ENCODE measurements around the gene CILP. TPM values are rescaled to one million over a fixed set of nuclear protein-coding genes. Genes with fewer than 3 reads are reported as not detected.
"Not testable (repeated sequence)": the region's sequence is repeated elsewhere in the genome, so short reads cannot be mapped to it uniquely, and the experiment has no call there.

CILP gene
- total RNA-seq, 1 donor from 2014 or later = 129 TPM

- peak overlapping the region; percentile 77 for H3K27ac ChIP-seq
- no peak overlapping the region for H3K4me3 ChIP-seq
- H3K36me3 ChIP-seq = no peaks in the 10 kb centered on the region
- H3K9me3 ChIP-seq = no peaks in the 10 kb centered on the region
- intact Hi-C loops (cut with DNase I) = loop anchor here (10.0 kb wide), 1 partner anchor 682 kb away; no protein-coding TSS in a partner anchor
- no peak for DNase-seq (ENCODE audit: extremely low spot score in 2 of 2)
- H3K27me3 ChIP-seq = no peaks in the 10 kb centered on the region
- H3K4me1 ChIP-seq = peaks cover 27% of the 10 kb centered on the region
- TF ChIP-seq CTCF (IDR thresholded peaks at IDR 0.05) = no peak
- TF ChIP-seq POLR2A (IDR thresholded peaks at IDR 0.05) = no peak
- TF ChIP-seq POLR2AphosphoS5 (IDR thresholded peaks at IDR 0.05; ENCODE audit: insufficient read depth in 1 of 2, low read depth in 1 of 2) = no peak
These were observed 35.7 kb upstream of the CILP start for GRCh38 chr15:65246939-65247338.

- no peak for DNase-seq (ENCODE audit: extremely low spot score in 2 of 2)
- no peak for TF ChIP-seq POLR2A (IDR thresholded peaks at IDR 0.05)
- peak in 1 of 2 donors; percentile 14 for TF ChIP-seq POLR2AphosphoS5 (IDR thresholded peaks at IDR 0.05; ENCODE audit: insufficient read depth in 1 of 2, low read depth in 1 of 2)
- Histone ChIP-seq H3K36me3 (no peaks in the 10 kb centered on the region), H3K4me3 (no peak overlapping the region), H3K27me3 (no peaks in the 10 kb centered on the region), H3K9me3 (no peaks in the 10 kb centered on the region), H3K4me1 (peaks cover 27% of the 10 kb centered on the region), H3K27ac (peak overlapping the region; percentile 77)
- intact Hi-C loops (cut with DNase I) = loop anchor here (10.0 kb wide), 1 partner anchor 681 kb away; no protein-coding TSS in a partner anchor
These were observed 34.9 kb upstream of the CILP start for GRCh38 chr15:65246026-65246714.

GRCh38 chr15:65245096-65245856, 34.0 kb upstream of the CILP start:
- Histone ChIP-seq H3K27me3 (no peaks in the 10 kb centered on the region), H3K27ac (peak overlapping the region; percentile 77), H3K4me3 (no peak overlapping the region), H3K4me1 (peaks cover 27% of the 10 kb centered on the region), H3K9me3 (no peaks in the 10 kb centered on the region), H3K36me3 (no peaks in the 10 kb centered on the region)
- TF ChIP-seq POLR2AphosphoS5 (IDR thresholded peaks at IDR 0.05; ENCODE audit: insufficient read depth in 1 of 2, low read depth in 1 of 2) (peak in 1 of 2 donors; percentile 59), POLR2A (IDR thresholded peaks at IDR 0.05) (no peak), CTCF (IDR thresholded peaks at IDR 0.05) (no peak)
- peak in 1 of 2 donors; percentile 97 for DNase-seq (ENCODE audit: extremely low spot score in 2 of 2)
- intact Hi-C loops (cut with DNase I) = loop anchor here (10.0 kb wide), 1 partner anchor 680 kb away; no protein-coding TSS in a partner anchor

- Histone ChIP-seq H3K27me3 (no peaks in the 10 kb centered on the region), H3K4me3 (no peak overlapping the region), H3K4me1 (peaks cover 26% of the 10 kb centered on the region), H3K36me3 (no peaks in the 10 kb centered on the region), H3K9me3 (no peaks in the 10 kb centered on the region), H3K27ac (peak overlapping the region; percentile 77)
- TF ChIP-seq CTCF (IDR thresholded peaks at IDR 0.05) (no peak), POLR2A (IDR thresholded peaks at IDR 0.05) (no peak), POLR2AphosphoS5 (IDR thresholded peaks at IDR 0.05; ENCODE audit: insufficient read depth in 1 of 2, low read depth in 1 of 2) (no peak)
- intact Hi-C loops (cut with DNase I) = loop anchor here (10.0 kb wide), 1 partner anchor 680 kb away; no protein-coding TSS in a partner anchor
- no peak for DNase-seq (ENCODE audit: extremely low spot score in 2 of 2)
These were observed 33.4 kb upstream of the CILP start for GRCh38 chr15:65244638-65245037.

- H3K36me3 ChIP-seq; DNase-seq (ENCODE audit: extremely low spot score in 2 of 2); H3K27me3 ChIP-seq; H3K9me3 ChIP-seq; H3K27ac ChIP-seq; intact Hi-C loops (cut with DNase I); H3K4me3 ChIP-seq; H3K4me1 ChIP-seq: not testable (repeated sequence)
These were observed 25.2 kb upstream of the CILP start for GRCh38 chr15:65236443-65236842.

Data from vagina (tissue), 2 donors.